Hepatocyte (in vitro differentiated cells): ENCODE data around the gene SEPTIN5.

ENCODE experiments used
- CTCF ChIP-seq: fragments of 200-600 bp; sonication (generic); IDR thresholded peaks from 2 replicates; pipeline ENCODE4 v1.5.1; 2016; ENCODE audit warnings: antibody characterized with exemption, mild to moderate bottlenecking; ENCODE audit not compliant: poor library complexity
- EZH2phosphoT487 ChIP-seq: fragments of 200-600 bp; sonication (generic); IDR thresholded peaks from one replicate; pipeline ENCODE4 v1.6.1; 2018; ENCODE audit warnings: antibody characterized with exemption, mild to moderate bottlenecking, low read depth, moderate library complexity; ENCODE audit not compliant: unreplicated experiment, severe bottlenecking

GRCh38 chr22:19767427-19768341, 53.4 kb downstream of the SEPTIN5 start:
- TF ChIP-seq CTCF, result no peak
- no peak for TF ChIP-seq EZH2phosphoT487
